ENCODE results near the gene MANEAL.
A peak's percentile ranks its signal among the peaks of the same experiment; 100 is the strongest.

Gene MANEAL

GRCh38 chr1:37807220-37807554, 13.5 kb downstream of the MANEAL start:
- peak overlapping the region; percentile 65 for H3K4me3 ChIP-seq (ENCODE audit: low read depth, low read length)
- TF ChIP-seq CTCF (IDR thresholded peaks at IDR 0.05; ENCODE audit: low read depth, low read length, missing control alignments) = no peak
- no peak for DNase-seq (ENCODE audit: low read depth)

DNA sequence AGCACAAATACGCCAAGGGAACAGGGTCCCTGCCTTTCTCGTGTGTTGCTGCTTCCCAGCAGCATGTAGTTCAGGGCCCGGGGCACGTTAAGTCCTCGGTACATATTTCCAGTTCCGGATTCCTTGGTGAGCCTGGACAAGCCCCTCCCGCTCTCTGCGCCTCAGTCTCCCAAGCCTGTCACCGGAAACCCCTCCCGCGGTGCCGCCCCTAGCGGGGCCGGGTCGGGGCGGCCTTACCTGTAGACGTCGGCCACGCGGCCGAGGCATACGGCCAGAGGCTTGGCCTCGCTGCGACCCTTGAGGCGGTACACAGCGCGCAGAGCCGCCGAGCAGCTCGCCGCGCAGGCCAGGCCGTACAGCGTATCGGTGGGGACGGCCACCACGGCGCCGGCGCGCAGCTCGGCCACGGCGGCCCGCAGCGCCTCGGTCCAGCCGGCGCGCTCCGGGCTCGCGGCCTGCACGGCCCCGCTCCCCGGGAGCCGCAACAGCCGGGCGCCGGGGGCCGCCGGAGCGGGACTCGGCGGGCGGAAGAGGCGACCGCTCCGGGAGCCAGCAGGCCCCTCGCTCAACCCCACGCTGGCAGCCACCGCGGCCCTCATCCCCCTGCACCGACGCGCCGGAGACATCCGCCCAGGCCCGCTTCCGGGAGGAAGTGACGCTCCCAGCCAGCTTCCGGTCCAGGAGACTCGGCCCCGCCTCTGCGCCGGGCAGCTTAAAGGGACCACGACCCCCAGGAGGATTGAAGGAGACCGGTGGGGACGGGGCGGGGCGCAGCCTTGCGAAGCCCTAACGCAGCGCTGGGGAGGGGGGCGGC, 14.1 kb downstream of the MANEAL start, which contains the start of the genes C1orf122 and YRDC:
Gene C1orf122, plus strand, starts transcription at position 236 of the 814 bp plus-strand sequence. CDS start 615 bp downstream, outside the sequence.
Gene YRDC, minus strand, starts transcription at position 654 of the 814 bp plus-strand sequence. Its CDS starts 28 bp downstream, at position 626.
- no peak for TF ChIP-seq CTCF (IDR thresholded peaks at IDR 0.05; ENCODE audit: low read depth, low read length, missing control alignments)
- peak; percentile 70 for DNase-seq (ENCODE audit: low read depth)
- peak within 1 kb of the TSS; percentile 65 for H3K4me3 ChIP-seq (ENCODE audit: low read depth, low read length)

GRCh38 chr1:37808369-37809319, 15.0 kb downstream of the MANEAL start:
- H3K4me3 ChIP-seq (ENCODE audit: low read depth, low read length) = peak overlapping the region; percentile 65
- no peak for TF ChIP-seq CTCF (IDR thresholded peaks at IDR 0.05; ENCODE audit: low read depth, low read length, missing control alignments)
- DNase-seq (ENCODE audit: low read depth) = no peak

GRCh38 chr1:37809942-37810341, 16.3 kb downstream of the MANEAL start:
- no peak for DNase-seq (ENCODE audit: low read depth)
- no peak overlapping the region for H3K4me3 ChIP-seq (ENCODE audit: low read depth, low read length)
- TF ChIP-seq CTCF (IDR thresholded peaks at IDR 0.05; ENCODE audit: low read depth, low read length, missing control alignments) = no peak

DNA sequence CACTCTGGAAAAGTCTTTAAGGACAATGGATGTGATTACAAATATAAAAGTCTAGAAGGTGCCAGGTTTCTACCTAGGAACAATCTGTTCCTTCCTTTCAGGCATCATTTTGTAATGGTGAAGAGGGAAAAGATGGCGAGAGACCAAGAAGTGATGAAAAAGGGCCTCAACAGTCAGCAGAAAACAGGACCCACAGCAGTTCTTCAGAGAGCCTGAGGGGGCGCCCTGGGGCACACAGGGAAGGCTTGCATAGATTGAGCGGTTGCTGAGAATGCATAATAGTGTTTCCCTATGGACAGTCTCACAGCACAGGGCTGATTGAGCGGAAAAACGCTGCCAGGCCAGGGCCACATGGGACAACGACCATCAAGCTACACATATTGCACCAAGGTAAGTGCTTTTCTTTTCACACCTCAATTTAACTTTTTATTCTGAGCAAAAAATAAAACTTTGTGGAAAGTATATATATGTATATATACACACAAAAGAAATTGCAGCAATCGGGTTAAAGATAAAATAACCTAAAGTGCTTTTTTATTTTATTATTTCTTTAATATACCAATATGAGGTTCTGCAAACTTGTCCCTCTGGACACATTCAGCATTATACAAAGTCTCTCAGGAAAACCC, 17.5 kb downstream of the MANEAL start:
- DNase-seq (ENCODE audit: low read depth) = peak; percentile 44
- no peak overlapping the region for H3K4me3 ChIP-seq (ENCODE audit: low read depth, low read length)
- TF ChIP-seq CTCF (IDR thresholded peaks at IDR 0.05; ENCODE audit: low read depth, low read length, missing control alignments) = peak; percentile 97

GRCh38 chr1:37813529-37814145, 20.0 kb downstream of the MANEAL start:
- no peak for TF ChIP-seq CTCF (IDR thresholded peaks at IDR 0.05; ENCODE audit: low read depth, low read length, missing control alignments)
- no peak overlapping the region for H3K4me3 ChIP-seq (ENCODE audit: low read depth, low read length)
- no peak for DNase-seq (ENCODE audit: low read depth)

Data from GM12864 (cell line).